Measurements from ENCODE around the gene EID1.

Gene EID1

GRCh38 chr15:48868023-48868422 is 9.9 kb upstream of the EID1 start:
- no peak for DNase-seq (ENCODE audit: low read depth)
- TF ChIP-seq, protein P1, sequence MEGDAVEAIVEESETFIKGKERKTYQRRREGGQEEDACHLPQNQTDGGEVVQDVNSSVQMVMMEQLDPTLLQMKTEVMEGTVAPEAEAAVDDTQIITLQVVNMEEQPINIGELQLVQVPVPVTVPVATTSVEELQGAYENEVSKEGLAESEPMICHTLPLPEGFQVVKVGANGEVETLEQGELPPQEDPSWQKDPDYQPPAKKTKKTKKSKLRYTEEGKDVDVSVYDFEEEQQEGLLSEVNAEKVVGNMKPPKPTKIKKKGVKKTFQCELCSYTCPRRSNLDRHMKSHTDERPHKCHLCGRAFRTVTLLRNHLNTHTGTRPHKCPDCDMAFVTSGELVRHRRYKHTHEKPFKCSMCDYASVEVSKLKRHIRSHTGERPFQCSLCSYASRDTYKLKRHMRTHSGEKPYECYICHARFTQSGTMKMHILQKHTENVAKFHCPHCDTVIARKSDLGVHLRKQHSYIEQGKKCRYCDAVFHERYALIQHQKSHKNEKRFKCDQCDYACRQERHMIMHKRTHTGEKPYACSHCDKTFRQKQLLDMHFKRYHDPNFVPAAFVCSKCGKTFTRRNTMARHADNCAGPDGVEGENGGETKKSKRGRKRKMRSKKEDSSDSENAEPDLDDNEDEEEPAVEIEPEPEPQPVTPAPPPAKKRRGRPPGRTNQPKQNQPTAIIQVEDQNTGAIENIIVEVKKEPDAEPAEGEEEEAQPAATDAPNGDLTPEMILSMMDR (IDR thresholded peaks at IDR 0.05; ENCODE audit: low read depth, low read length, missing control alignments), result no peak
- in situ Hi-C loops (cut with HindIII; ENCODE audit: low sequenced_read_pairs), result no loop called here
- H3K4me3 ChIP-seq (ENCODE audit: low read depth, low read length), result no peak overlapping the region

- TF ChIP-seq, protein P1 (IDR thresholded peaks at IDR 0.05; ENCODE audit: low read depth, low read length, missing control alignments), result no peak
- H3K4me3 ChIP-seq (ENCODE audit: low read depth, low read length), result no peak overlapping the region
- peak; percentile 54 for DNase-seq (ENCODE audit: low read depth)
- in situ Hi-C loops (cut with HindIII; ENCODE audit: low sequenced_read_pairs), result no loop called here
Observed at GRCh38 chr15:48868536-48868935, 9.4 kb upstream of the EID1 start.

- no peak for DNase-seq (ENCODE audit: low read depth)
- no peak overlapping the region for H3K4me3 ChIP-seq (ENCODE audit: low read depth, low read length)
- in situ Hi-C loops (cut with HindIII; ENCODE audit: low sequenced_read_pairs), result loop anchor here (10.0 kb wide), 1 partner anchor 275 kb away; no protein-coding TSS in a partner anchor
- TF ChIP-seq, protein P1 (IDR thresholded peaks at IDR 0.05; ENCODE audit: low read depth, low read length, missing control alignments), result no peak
Observed at GRCh38 chr15:48869966-48870365, 8.0 kb upstream of the EID1 start.

GRCh38 chr15:48871542-48871941 is 6.4 kb upstream of the EID1 start:
- H3K4me3 ChIP-seq (ENCODE audit: low read depth, low read length), result no peak overlapping the region
- in situ Hi-C loops (cut with HindIII; ENCODE audit: low sequenced_read_pairs), result loop anchor here (10.0 kb wide), 1 partner anchor 273 kb away; no protein-coding TSS in a partner anchor
- TF ChIP-seq, protein P1 (IDR thresholded peaks at IDR 0.05; ENCODE audit: low read depth, low read length, missing control alignments), result no peak
- DNase-seq (ENCODE audit: low read depth), result no peak

- in situ Hi-C loops (cut with HindIII; ENCODE audit: low sequenced_read_pairs), result loop anchor here (10.0 kb wide), 1 partner anchor 272 kb away; no protein-coding TSS in a partner anchor
- TF ChIP-seq, protein P1 (IDR thresholded peaks at IDR 0.05; ENCODE audit: low read depth, low read length, missing control alignments), result no peak
- no peak for DNase-seq (ENCODE audit: low read depth)
- no peak overlapping the region for H3K4me3 ChIP-seq (ENCODE audit: low read depth, low read length)
Observed at GRCh38 chr15:48872632-48873031, 5.3 kb upstream of the EID1 start.

DNA sequence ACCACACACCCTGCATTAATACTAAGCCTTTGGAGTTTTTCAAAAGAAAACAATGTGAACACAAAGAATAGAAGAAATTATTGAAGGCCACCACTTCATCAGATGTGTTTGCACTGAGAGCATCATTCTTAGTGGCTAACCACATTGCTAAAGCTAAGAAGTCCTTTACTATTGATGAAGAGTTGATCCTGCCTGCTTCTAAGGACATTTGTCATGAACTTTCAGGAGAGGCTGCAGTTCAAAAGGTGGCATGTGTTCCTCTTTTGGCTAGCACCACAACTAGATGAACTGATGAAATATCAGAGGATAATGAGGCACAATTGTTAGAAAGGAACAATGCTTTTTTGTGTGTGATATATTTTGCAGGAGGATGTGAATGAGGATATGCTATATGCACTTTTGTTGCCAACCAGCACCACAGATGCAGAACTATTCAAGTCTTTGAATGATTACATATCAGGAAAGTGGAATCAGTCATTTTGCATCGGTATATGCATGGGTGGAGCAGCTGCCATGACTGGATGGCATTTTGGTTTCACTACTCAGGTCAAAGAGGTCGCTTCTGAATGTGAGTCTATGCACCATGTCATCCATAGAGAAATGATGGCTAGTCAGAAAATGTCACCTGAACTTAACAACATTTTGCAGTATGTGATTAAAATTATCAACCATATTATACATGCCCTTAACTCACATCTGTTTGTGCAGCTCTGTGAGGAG is 2.5 kb upstream of the EID1 start:
- in situ Hi-C loops (cut with HindIII; ENCODE audit: low sequenced_read_pairs), result loop anchor here (5.0 to 10.0 kb wide), 3 partner anchors 67 to 269 kb away; no protein-coding TSS in a partner anchor
- DNase-seq (ENCODE audit: low read depth), result no peak

More for the DNA sequence above, 2.5 kb upstream of the EID1 start:
- H3K4me3 ChIP-seq (ENCODE audit: low read depth, low read length), result no peak overlapping the region
- TF ChIP-seq, protein P1 (IDR thresholded peaks at IDR 0.05; ENCODE audit: low read depth, low read length, missing control alignments), result no peak

All from astrocyte of the cerebellum (primary cell).